H9 (cell line): ENCODE data around the gene NT5C2. TPM values are rescaled to one million over a fixed set of nuclear protein-coding genes. Genes with fewer than 3 reads are reported as not detected.

Experiments used
- DNase-seq: peaks from one replicate; pipeline ENCODE4 v3.0.0-alpha.2; 2017
- H2AFZ ChIP-seq: one replicate; pipeline ENCODE4 v1.6.1; 2013; ENCODE audit warnings: mild to moderate bottlenecking, low read length, control low read depth, moderate library complexity
- H2AK5ac ChIP-seq: 2 replicates; pipeline ENCODE4 v1.6.1; 2013; ENCODE audit warnings: low read length, control low read depth, mixed read lengths; ENCODE audit not compliant: insufficient read length
- H2BK120ac ChIP-seq: one replicate; pipeline ENCODE4 v1.6.1; 2013; ENCODE audit warnings: low read depth, mild to moderate bottlenecking, low read length, control low read depth, inconsistent platforms; ENCODE audit not compliant: poor library complexity, severe bottlenecking
- H2BK12ac ChIP-seq: 2 replicates; pipeline ENCODE4 v1.6.1; 2013; ENCODE audit warnings: low read length, control low read depth, mixed read lengths, low read depth; ENCODE audit not compliant: insufficient read length
- H2BK15ac ChIP-seq: 2 replicates; pipeline ENCODE4 v1.6.1; 2013; ENCODE audit warnings: low read depth, low read length, control low read depth
- H2BK20ac ChIP-seq: one replicate; pipeline ENCODE4 v1.6.1; 2013; ENCODE audit warnings: low read depth, mild to moderate bottlenecking, low read length, control low read depth, inconsistent platforms; ENCODE audit not compliant: poor library complexity, severe bottlenecking
- H2BK5ac ChIP-seq: 2 replicates; pipeline ENCODE4 v1.6.1; 2013; ENCODE audit warnings: low read length, control low read depth, mixed read lengths; ENCODE audit not compliant: insufficient read length
- H3K14ac ChIP-seq: 2 replicates; pipeline ENCODE4 v1.6.1; 2013; ENCODE audit warnings: low read length, control low read depth; ENCODE audit not compliant: insufficient read depth
- H3K18ac ChIP-seq: 2 replicates; pipeline ENCODE4 v1.6.1; 2013; ENCODE audit warnings: low read depth, mild to moderate bottlenecking, mixed read lengths, low read length, control low read depth; ENCODE audit not compliant: insufficient read length
- H3K23ac ChIP-seq: 2 replicates; pipeline ENCODE4 v1.6.1; 2013; ENCODE audit warnings: low read length, control low read depth, mixed read lengths, low read depth; ENCODE audit not compliant: insufficient read length
- H3K23me2 ChIP-seq: 2 replicates; pipeline ENCODE4 v1.6.1; 2013; ENCODE audit warnings: low read depth, mild to moderate bottlenecking, mixed read lengths, low read length, control low read depth; ENCODE audit not compliant: insufficient read length, poor library complexity, severe bottlenecking
- H3K27ac ChIP-seq: 2 replicates; pipeline ENCODE4 v1.5.1; 2013; ENCODE audit warnings: low read length, control low read depth, mixed read lengths, low read depth; ENCODE audit not compliant: insufficient read length
- H3K27me3 ChIP-seq: 2 replicates; pipeline ENCODE4 v1.6.1; 2013; ENCODE audit warnings: low read length, control low read depth, inconsistent platforms; ENCODE audit not compliant: insufficient read depth
- H3K4ac ChIP-seq: 2 replicates; pipeline ENCODE4 v1.6.1; 2013; ENCODE audit warnings: low read depth, mild to moderate bottlenecking, control low read depth, inconsistent platforms, low read length, moderate library complexity
- H3K4me1 ChIP-seq: 2 replicates; pipeline ENCODE4 v1.6.1; 2013; ENCODE audit warnings: low read length, control low read depth, inconsistent platforms; ENCODE audit not compliant: insufficient read depth
- H3K4me2 ChIP-seq: 2 replicates; pipeline ENCODE4 v1.6.1; 2013; ENCODE audit warnings: low read length, control low read depth, mixed read lengths; ENCODE audit not compliant: insufficient read length, insufficient read depth
- H3K56ac ChIP-seq: 2 replicates; pipeline ENCODE4 v1.6.1; 2013; ENCODE audit warnings: low read depth, mild to moderate bottlenecking, mixed read lengths, low read length, control low read depth; ENCODE audit not compliant: insufficient read length
- H3K79me1 ChIP-seq: 2 replicates; pipeline ENCODE4 v1.6.1; 2013; ENCODE audit warnings: low read depth, mild to moderate bottlenecking, moderate library complexity, low read length, control low read depth, inconsistent platforms; ENCODE audit not compliant: insufficient read depth, poor library complexity, severe bottlenecking
- H3K79me2 ChIP-seq: 2 replicates; pipeline ENCODE4 v1.6.1; 2013; ENCODE audit warnings: low read length, control low read depth, inconsistent platforms; ENCODE audit not compliant: insufficient read depth
- H3K9ac ChIP-seq: 2 replicates; pipeline ENCODE4 v1.6.1; 2013; ENCODE audit warnings: low read length, control low read depth, mixed read lengths; ENCODE audit not compliant: insufficient read length; ENCODE audit errors: extremely low read depth
- H3K9me3 ChIP-seq: one replicate; pipeline ENCODE4 v1.6.1; 2013; ENCODE audit warnings: low read depth, low read length, inconsistent platforms; ENCODE audit not compliant: control insufficient read depth
- H3T11ph ChIP-seq: one replicate; pipeline ENCODE4 v1.6.1; 2013; ENCODE audit warnings: mild to moderate bottlenecking, low read length, control low read depth, inconsistent platforms
- H4K20me1 ChIP-seq: one replicate; pipeline ENCODE4 v1.6.1; 2013; ENCODE audit not compliant: control insufficient read depth, insufficient read length, insufficient read depth
- H4K5ac ChIP-seq: 2 replicates; pipeline ENCODE4 v1.6.1; 2013; ENCODE audit warnings: low read depth, mild to moderate bottlenecking, mixed read lengths, low read length, control low read depth; ENCODE audit not compliant: insufficient read length
- H4K8ac ChIP-seq: replicated peaks from 2 replicates; pipeline ENCODE4 v1.6.1; 2013; ENCODE audit warnings: low read length, control low read depth, mixed read lengths, low read depth; ENCODE audit not compliant: insufficient read length
- H4K91ac ChIP-seq: 2 replicates; pipeline ENCODE4 v1.6.1; 2013; ENCODE audit warnings: low read depth, mild to moderate bottlenecking, moderate library complexity, mixed read lengths, low read length, control low read depth; ENCODE audit not compliant: insufficient read length
- H3K27ac Mint-ChIP-seq, 3 experiments: 2 replicates in 2 of 3; 3 replicates in 1 of 3; pipeline ENCODE4 v1.8.0; 2020 to 2021; ENCODE audit warnings: mixed read lengths in 3 of 3, mild to moderate bottlenecking in 1 of 3, moderate library complexity in 1 of 3
- H3K27me3 Mint-ChIP-seq: 2 replicates; pipeline ENCODE4 v1.8.0; 2021; ENCODE audit warnings: low read depth, mild to moderate bottlenecking, moderate library complexity, mixed read lengths
- H3K36me3 Mint-ChIP-seq, 3 experiments: 2 replicates in 2 of 3; 3 replicates in 1 of 3; pipeline ENCODE4 v1.8.0; 2020 to 2021; ENCODE audit warnings: low read depth in 3 of 3, mixed read lengths in 3 of 3; ENCODE audit not compliant: insufficient read depth in 1 of 3
- H3K4me1 Mint-ChIP-seq, 2 experiments: 2 replicates each; pipeline ENCODE4 v1.8.0; 2020; ENCODE audit warnings: mixed read lengths in 2 of 2
- H3K4me3 Mint-ChIP-seq, 2 experiments: 2 replicates in 1 of 2; 3 replicates in 1 of 2; pipeline ENCODE4 v1.8.0; 2020 to 2021; ENCODE audit warnings: mild to moderate bottlenecking in 2 of 2, mixed read lengths in 2 of 2, moderate library complexity in 1 of 2
- H3K9me3 Mint-ChIP-seq, 2 experiments: 2 replicates in 1 of 2; 3 replicates in 1 of 2; pipeline ENCODE4 v1.8.0; 2020; ENCODE audit warnings: mild to moderate bottlenecking in 2 of 2, mixed read lengths in 2 of 2, moderate library complexity in 1 of 2
- WGBS: extraction: QIAGEN DNeasy Blood & Tissue Kit; methylation state at CpG from one replicate; pipeline ENCODE4 v1.1.7; 2013; ENCODE audit warnings: missing lambda C conversion rate, low lambda C conversion rate, mixed read lengths; ENCODE audit not compliant: insufficient read length; ENCODE audit errors: extremely low coverage; 5-methylcytosine and 5-hydroxymethylcytosine counted together
- total RNA-seq: library from RNA; stranded (reverse); gene quantifications from 2 replicates; pipeline ENCODE4 v1.2.1, GENCODE V29; 2021
- TF ChIP-seq, protein P1 (sequence below): fragments of 200-600 bp; sonication (generic); conservative IDR thresholded peaks from 3 replicates; pipeline ENCODE4 v1.8.0; 2021; ENCODE audit warnings: antibody characterized with exemption, mild to moderate bottlenecking

NT5C2 gene
- total RNA-seq, 1 experiment from 2014 or later: 69.6 TPM

DNA sequence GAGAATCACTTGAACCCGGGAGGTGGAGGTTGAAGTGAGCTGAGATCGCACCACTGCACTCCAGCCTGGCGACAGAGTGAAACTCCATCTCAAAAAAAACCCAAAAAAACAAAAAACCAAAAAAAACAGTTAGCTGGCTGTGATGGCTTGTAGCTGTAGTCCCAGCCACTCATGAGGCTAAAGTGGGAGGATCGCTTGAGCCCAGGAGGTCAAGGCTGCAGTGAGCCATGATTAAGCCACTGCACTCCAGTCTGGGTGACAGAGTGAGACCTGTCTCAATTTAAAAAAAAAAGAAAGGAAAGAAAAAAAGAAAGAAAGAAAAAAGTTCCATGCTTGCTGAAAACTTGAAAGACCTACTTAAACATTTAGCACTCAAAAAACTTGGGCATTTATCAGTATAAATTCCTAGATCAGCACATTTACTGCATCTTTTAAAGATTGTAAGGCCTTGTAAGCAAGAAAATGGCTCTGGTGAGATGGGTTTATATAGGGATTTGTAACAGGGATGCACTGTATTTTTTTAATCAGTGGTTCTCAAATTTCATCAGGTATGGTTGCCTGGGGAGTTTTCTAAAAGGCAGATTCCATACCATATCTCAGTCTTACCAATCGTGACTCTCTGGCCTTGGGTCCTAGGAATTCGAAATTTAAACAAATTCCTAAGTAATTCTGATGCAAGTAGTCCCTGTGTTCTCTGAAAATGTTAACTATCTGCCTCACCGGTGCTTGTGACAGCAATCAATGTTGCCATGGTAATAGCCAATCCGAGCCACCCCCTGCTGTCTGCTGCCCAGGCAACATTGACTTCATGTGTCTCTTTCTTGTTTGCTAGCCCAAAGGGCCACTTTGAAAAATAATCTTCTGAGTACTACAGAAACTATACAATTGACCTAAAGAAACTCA lies 11.5 kb upstream of the NT5C2 start:
- peak overlapping the region; percentile 11 to 44; a peak in 3 of 5 replicates for H3K4me3 Mint-ChIP-seq
- H3K9me3 Mint-ChIP-seq: peaks cover 10 to 17% of the 10 kb centered on the region in 2 experiments
- Histone ChIP-seq H2AK5ac (no peak overlapping the region), H3K18ac (peak overlapping the region; percentile 93), H3K23me2 (no peaks in the 10 kb centered on the region), H4K20me1 (no peaks in the 10 kb centered on the region), H3K79me2 (no peaks in the 10 kb centered on the region), H2BK5ac (no peak overlapping the region), H3K4me2 (peak overlapping the region; percentile 1), H3K27ac (peak overlapping the region; percentile 93), H3K27me3 (no peaks in the 10 kb centered on the region), H4K8ac (no peak overlapping the region), H3T11ph (peak overlapping the region; percentile 94), H2AFZ (no peak overlapping the region), H3K56ac (no peak overlapping the region), H3K23ac (no peak overlapping the region), H3K79me1 (no peaks in the 10 kb centered on the region), H3K9me3 (peaks cover 7% of the 10 kb centered on the region), H2BK12ac (no peak overlapping the region), H2BK20ac (no peak overlapping the region), H4K91ac (no peak overlapping the region), H3K9ac (no peak overlapping the region), H3K14ac (peak overlapping the region; percentile 67; the same call in 1 of the 2 replicates), H4K5ac (no peak overlapping the region), H2BK120ac (peak overlapping the region; percentile 98), H2BK15ac (no peak overlapping the region), H3K4ac (peak overlapping the region; percentile 95; the same call in 1 of the 2 replicates), H3K4me1 (peaks cover 6% of the 10 kb centered on the region; the same call in 1 of the 2 replicates)
- peak; percentile 95 for DNase-seq
- H3K27me3 Mint-ChIP-seq: no peaks in the 10 kb centered on the region
- TF ChIP-seq, protein P1, sequence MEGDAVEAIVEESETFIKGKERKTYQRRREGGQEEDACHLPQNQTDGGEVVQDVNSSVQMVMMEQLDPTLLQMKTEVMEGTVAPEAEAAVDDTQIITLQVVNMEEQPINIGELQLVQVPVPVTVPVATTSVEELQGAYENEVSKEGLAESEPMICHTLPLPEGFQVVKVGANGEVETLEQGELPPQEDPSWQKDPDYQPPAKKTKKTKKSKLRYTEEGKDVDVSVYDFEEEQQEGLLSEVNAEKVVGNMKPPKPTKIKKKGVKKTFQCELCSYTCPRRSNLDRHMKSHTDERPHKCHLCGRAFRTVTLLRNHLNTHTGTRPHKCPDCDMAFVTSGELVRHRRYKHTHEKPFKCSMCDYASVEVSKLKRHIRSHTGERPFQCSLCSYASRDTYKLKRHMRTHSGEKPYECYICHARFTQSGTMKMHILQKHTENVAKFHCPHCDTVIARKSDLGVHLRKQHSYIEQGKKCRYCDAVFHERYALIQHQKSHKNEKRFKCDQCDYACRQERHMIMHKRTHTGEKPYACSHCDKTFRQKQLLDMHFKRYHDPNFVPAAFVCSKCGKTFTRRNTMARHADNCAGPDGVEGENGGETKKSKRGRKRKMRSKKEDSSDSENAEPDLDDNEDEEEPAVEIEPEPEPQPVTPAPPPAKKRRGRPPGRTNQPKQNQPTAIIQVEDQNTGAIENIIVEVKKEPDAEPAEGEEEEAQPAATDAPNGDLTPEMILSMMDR: no peak
- peaks cover 6 to 14% (median 14%) of the 10 kb centered on the region in 3 experiments for H3K36me3 Mint-ChIP-seq
- peaks cover 44 to 50% of the 10 kb centered on the region in 2 experiments for H3K4me1 Mint-ChIP-seq
- peak overlapping the region; percentile 68 to 99 (median 98) for H3K27ac Mint-ChIP-seq
- no CpG with 5 or more reads among the region's 8 CpGs for WGBS
